Nucleus accumbens (tissue), 56 donors: ENCODE measurements around the gene SRRM5.
A peak's percentile ranks its signal among the peaks of the same experiment; 100 is the strongest.

Experiments
- DNase-seq, 56 donors: peaks; one replicate each; lab custom pipeline; 2025; lab: John Stamatoyannopoulos, UW

The SRRM5 gene

DNA sequence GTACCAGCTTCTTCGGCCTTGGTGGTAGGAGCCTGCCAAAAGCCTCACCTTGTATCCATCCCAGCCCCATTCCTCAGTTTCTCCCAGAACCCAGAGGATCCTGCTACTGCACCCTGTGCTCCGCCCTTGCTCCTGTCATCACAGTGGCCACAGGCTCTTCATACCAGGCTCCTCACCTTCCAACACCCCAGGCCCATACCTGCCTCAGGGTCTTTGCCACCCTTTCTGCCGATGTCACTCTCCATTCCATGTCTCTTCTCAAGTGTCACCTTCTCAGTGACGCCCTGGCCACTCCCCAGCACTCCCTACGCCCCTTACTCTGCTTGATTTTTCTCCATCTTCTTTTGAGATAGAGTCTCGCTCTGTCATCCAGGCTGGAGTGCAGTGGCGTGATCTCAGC, 2.0 kb upstream of the SRRM5 start:
- no peak for DNase-seq

DNA sequence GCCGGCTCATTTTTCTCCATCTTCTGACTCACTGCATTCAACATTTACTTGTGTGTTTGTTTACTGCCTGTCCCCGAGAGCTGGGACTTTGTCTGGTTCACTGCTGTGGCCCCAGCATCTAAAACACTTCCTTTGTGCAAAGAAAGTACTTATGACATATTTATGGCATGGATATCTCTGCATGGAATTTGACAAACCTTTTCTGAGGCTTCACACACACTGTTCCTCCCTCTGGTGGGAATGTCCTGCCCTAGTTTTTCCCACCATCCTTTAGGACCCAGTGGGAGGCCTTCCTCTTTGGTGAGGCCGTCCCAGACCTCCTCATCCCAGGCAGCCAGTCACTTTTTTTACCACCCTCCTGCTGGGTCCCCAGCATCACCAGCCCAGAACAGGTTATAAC, 1.4 kb upstream of the SRRM5 start:
- DNase-seq: no peak

DNA sequence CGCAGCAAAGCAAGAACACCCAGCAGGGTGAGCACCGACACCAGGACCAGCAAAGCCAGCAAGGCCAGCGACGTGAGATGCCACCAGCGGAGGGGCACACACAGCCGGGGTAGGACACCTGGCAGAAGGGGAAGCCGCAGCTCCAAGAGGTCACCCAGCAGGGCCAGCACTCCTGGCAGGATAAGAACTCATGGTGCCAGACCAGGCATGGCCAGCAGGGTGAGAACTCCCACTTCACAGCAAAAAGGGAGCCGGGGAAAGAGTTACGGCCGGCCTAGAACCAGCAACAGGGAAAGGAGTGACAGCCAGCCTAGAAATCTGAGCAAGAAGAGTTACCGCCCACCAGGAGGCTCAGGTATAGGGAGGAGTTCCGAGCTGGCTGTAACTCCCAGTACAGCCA, 486 bp downstream of the SRRM5 start:
- DNase-seq: no peak

DNA sequence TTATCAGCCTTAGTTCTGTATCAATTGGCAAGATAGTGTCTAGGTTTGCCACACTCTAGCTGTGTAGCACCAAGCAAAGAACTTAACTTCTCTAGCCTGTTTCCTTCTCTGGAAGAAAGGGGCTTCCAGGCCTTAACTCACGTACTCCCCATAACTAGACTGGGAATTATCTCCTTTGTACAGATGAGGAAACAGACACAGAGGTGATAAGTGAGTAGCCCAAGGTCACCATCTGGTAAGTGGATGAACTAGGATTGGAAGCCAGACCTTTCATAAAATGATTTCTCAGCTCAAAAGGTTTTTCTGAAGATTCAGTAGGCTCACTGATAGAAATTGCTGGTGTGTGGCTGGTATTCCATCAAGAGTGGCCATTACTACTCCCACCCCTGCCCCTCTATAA, 4.4 kb downstream of the SRRM5 start:
- no peak for DNase-seq

DNA sequence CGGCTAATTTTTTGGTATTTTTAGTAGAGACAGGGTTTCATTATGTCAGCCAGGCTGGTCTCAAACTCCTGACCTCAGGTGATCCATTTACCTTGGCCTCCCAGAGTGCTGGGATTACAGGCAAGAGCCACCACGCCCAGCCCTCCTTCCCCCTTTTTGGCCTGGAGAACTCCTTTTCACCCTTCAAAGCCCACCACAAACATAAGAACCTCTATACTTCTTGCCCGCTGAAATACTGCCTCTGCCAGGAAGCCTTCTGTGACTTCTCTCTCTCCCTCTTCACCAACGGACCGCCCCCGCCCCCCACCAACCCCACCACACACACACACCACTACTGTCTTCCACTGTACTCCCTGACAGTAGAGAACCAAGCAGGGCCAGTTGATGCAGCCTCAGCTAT, 5.1 kb downstream of the SRRM5 start:
- DNase-seq: no peak

DNA sequence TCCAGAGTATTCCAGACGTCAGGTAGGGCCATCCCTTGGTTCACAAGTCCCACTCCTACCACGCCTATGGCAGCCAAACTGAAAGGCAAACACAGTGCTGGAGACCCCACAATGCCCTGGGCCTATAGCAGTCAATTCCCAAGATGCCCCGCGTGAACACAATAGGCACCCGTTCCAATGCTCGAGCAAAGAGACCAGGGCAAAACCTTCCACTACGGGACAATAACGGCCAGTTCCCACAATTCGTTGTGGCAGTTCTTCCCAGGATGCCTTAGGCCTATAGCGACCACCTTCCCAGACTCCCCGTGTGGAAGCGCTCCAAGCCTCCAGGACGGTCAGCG, 7.0 kb downstream of the SRRM5 start:
- peak in 12 of 56 donors; percentile 51 to 83 (median 64) for DNase-seq

DNA sequence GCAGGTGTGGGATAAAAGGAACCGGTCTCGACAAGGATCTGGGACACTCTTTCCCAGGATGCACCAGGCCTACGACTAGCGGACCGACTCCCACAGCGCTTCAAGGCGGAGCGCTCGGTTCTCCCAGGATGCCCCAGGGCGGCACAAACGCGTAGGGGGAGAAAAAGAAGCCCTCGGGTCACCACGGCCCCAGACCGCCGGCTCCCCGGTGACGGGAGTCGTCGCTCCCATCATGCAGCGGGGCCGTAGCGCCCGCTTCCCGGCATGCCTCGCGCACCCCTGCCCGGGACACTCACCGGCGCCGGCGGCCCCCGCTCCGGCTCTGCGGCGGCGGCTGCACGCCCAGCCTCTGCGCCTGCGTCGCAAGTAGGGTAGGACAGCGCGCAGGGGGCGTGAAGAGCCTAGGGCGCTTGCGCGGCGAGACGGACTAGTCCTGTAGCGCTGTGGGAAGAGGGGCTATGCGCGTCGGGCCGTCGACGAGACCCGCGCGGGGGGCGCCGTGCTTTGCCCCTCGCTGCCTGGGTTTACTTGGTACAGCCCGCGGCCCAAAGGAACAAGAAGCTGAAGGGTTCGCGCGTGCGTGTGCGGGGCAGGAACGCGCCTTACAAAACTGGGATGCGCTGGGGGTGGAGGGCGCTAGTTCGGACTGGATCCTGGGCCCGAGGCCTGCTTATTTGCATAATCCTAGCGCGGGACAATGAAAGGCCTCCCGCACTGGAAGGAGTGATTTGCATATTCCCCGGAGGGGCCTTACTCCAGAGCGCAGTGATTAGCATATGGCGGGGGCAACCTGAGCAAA, 7.6 kb downstream of the SRRM5 start, which contains the start of gene ZNF428:
Gene ZNF428, minus strand, starts transcription at position 368 of the 799 bp plus-strand sequence. CDS start 5,325 bp downstream, outside the sequence.
- DNase-seq: peak in 55 of 56 donors; percentile 77 to 97 (median 91)

DNA sequence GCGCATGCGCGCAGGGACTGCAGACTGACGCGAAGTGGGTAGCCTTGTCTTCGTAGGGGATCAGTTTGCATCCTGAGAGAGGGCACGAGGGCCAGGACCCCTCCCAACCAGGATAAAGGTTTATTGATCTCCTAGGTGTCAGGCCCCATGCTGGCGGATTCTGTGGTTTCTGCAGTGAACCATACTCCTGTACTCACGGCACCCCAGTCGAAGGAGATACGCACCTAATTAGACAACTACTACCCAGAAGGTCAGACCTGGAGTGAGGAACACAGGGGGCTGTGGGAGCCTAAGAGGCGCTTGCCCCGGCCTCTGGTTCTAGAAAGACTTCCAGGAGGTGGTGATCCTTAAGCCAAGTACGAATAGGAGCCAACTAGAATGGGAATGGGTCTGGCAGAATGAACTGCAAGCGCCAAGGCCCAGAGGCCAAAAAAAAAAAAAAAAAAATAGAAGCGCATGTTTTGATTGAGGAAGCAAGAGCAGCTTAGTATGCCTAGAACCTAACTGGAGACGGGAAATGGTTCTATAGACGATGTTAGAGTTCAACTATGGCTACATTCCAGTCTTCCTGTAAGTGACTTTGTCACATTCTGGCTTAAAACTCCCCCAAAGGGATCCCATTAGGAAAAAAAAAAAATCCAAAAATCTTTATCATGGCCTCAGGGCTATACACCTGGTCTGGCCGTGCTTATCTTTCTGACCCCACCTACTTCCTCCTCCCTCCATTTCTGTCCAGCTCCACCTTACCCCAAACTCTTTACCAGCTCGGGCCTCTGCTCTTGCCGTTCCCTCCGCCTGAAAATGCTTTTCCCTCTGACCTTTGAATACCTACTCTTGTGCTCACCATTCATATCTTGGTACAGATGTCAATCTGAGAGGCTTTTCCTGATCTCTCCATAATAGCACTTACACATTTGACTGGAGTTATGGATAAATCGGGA, 8.4 kb downstream of the SRRM5 start:
- peak in 1 of 56 donors; percentile 79 for DNase-seq

DNA sequence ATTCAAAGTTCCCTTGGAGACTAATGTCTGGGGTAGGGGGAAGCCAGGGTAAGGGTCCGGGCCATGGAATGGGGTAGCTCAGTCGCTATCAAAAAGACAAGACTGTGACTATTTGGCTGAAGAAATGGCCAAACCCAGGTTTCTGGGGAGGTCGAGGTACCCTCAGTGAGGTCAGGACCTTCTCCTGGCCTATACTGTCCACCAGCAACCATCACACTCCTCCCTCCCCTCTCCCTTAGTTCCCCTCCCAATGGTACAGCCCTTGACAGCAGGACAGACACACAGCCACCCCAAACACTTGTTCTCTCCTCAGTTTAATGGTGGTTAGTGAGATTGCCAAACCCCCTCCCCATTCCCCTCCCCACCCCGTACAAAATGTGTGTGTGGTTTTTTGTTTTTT, 10.2 kb downstream of the SRRM5 start:
- DNase-seq: no peak

DNA sequence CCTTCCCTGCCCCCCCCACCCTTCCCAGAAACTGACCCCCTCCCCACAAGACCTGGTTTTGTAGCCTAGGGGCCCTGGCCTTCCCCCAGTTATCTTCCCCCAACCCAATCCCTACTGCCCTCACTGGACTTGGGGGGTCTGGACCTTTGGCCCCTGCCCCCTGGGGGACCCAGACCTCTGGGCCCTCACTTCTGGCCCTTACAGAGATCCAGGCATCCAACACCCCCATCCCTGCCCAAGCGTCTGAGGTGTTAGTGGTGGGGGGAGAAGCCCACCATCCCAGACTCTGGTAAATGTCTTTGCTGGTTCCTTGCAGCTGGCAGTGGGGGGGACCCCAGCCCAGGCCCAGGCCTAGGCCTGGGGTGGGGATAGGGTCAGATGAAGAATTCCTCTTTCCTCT, 11.1 kb downstream of the SRRM5 start:
- no peak for DNase-seq

DNA sequence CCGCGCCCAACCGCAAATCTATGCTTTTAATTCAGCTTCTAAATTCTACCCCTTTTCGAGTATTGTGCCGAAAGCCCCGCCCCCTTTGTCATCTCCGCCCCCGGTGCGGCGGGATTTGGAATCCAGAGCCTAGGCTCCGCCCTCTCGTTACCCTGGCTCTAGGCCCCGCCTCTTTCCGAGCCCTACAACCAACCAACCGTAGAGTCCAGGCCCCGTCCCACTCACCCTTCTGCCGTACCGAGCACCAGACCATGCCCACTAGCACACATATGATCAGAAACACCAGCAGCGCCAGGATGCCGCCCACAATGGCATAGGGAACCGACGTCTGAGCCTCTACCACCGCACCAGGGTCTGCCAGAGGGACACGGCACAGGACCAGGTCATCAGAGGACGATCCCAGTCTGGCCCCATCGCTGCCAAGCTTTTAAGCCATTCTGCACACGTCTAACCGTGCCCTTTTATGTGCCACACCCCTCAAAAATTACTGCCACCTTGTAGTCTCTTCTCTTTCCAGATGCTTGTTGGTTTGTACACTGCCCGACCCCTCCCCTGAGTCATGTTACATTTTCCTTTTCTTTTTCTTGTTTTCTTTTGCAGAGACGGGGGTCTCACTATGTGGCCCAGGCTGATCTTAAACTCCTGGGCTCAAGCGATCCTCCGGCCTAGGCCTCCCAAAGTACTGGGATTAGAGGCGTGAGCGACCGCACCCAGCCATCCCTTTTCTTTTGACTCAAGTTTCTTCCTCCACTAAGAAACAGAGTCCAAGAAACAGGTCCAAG, 12.2 kb downstream of the SRRM5 start:
- no peak for DNase-seq

DNA sequence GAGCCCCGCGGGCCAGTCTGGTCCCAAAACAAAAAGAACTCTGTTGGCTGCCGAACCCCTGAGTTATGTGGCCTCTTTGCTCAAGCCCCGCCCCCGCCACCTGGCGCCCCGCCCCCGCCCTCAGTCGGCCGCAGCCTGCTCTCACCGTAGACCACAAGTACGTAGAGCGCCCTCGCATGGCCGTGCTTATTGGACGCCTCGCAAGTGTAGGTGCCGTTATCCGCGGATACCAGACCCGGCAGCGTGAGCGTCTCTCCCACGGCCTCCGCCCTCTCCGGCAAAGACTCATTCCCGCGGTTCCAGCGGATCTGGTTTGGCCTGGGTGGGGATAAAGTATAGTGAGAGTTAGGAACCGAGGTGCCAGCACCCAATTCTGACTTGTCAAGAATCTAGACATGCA, 13.0 kb downstream of the SRRM5 start:
- peak in 2 of 56 donors; percentile 3 to 6 for DNase-seq

DNA sequence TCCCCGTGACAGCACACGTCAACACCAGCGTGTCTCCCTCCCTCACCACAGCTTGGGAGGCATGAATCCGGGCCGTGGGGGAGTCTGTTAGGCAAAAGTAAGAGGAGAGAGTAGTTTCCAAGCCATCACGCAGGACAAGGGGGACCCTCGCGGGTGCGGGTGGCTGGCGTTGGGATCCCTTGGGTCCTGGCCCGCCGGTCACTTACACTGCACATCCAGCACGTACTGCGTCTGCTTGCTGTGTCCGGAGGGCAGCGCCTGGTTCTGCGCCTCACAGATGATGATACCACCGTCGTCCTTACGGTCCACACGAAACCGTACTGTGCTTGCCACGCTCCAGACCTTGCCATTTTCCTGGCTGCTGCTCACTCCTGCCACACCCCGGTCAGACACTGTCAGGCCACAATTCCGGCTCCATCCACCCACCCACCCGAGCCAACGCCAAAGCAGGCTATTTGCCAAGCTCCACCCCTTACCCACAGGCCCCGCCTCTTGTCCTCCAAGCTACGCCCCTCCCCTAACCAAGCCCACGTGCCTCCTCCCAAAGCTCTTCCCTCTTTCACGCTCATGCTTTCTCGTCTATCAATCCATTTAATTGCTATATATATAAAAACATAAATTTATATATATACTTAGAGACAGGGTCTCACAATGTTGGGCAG, 14.2 kb downstream of the SRRM5 start:
- peak in 13 of 56 donors; percentile 3 to 34 (median 15) for DNase-seq

DNA sequence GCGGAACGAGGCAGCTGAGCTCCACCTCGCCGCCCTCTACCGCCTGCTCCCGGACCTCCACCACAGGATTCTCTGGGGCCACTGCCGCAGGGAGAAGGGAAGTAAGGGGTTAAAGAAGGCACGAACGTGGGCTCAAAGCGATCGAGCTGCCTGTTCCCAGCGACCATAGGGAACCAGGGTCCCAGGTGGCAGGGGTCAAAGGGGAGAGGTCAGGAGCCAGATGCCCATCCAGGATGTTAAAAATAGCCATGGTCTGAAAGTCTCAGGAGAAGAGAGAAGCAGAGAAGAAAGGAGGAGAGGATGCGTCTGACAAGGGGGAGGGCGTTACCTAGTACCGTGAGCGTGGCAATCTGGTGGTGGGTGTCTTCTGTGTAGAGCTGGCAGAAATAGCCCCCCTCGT, 14.9 kb downstream of the SRRM5 start:
- no peak for DNase-seq

DNA sequence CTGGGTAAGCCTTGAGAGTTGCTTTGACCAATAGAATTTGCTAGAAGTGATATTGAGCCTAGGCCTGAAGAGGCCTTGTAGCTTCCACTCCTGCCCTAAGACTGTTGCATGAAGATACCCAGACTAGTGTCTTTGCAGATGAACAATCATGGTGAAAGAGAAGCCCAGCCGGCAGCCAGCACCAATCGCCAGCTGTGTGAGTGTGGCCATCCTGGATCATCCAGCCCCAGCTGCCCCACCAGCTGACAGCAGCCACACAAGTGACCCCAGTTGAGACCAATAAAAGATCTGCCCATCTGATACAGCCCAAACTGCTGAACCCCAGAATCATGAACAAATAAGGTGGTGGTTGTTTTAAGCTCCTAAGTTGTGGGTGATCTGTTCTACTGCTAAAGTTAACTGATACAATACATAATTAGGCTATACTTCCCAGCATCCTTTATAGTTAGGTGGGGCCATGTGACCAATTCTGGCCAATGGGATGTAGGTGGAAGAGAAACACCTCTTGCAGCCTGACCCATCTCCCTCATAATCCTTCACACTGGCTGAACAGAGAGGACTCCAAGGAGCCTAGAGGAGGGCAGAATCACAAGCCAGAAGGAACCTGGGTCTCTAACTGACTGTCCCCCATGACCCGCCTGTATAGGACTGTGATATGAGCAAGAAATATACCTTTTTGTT, 16.9 kb downstream of the SRRM5 start:
- peak in 12 of 56 donors; percentile 3 to 47 (median 23) for DNase-seq

DNA sequence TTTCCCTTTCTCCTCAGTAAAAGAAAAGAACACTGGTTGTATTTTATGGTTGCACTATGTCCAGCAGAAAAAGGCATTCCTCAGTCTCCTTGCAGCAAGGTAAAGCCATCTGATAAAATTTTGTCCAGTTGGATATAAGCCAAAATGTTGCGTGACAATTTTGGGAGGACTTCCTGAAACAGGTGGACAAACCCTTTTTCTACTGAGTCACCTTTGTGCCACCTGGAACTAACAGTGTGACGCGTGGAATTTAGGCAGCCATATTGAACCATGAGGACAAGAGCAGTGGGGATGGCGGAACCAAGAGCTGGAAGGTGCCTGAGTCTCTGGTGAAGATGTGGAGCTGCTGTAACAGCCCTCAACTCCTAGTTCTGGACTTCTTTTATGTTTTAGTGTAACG, 19.6 kb downstream of the SRRM5 start:
- DNase-seq: no peak

DNA sequence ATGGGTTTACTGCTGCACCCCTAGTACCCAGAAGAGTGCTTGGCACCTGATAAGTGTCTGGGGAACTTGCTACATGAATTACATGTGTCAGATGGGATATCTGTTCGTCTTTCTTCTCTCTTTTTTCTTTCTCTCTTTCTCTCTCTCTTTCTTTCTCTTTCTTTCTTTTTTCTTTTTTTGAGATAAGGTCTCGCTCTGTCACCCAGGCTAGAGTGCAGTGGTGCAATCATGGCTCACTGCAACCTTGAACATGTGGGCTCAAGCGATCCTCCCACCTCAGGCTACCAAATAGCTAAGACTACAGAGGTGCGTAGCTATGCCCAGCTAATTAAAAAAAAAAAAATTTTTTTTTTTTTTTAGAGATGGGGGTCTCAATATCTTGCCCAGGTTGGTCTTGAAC, 21.6 kb downstream of the SRRM5 start:
- DNase-seq: no peak

DNA sequence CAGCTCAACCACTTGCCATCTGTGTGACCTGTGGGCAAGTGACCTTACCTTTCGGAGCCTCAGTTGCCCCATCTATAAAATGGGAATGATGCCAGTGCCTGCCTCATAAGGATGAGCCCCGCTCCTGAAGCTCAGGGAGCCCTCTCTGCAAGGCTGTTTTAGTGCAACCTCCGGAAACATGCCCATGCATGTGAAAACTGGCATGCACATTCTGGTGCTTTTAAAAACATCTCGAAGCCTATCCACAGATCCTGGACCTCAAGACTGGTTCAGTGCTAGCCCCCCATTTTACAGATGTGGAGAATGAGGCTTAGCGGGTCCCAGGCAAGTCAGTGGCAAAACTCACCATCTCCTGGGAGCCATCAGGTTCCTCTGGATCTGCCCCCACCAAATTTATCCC, 22.2 kb downstream of the SRRM5 start:
- DNase-seq: peak in 4 of 56 donors; percentile 13 to 45 (median 22)

DNA sequence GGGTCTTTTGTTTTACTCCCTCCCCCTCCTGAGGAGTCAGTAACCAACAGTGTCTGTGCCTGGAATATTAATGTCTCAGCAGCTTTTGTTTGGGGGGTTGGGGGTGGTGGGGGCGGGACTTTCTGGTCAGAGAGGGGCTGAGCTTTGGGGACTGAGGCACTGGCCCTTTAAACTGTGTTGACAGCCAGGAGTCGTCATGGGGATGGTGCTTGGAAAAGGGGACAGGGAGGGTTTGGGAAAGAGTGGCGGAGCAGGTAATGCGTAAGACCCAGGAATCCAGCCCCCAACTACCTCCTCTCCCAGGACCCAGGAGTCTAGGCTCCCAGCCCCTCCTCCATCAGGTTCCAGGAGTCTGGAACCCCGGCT, 22.6 kb downstream of the SRRM5 start:
- DNase-seq: peak in 48 of 56 donors; percentile 14 to 75 (median 52)
